GM23338 (cell line): ENCODE measurements around the gene RAP1GDS1. TPM values are rescaled to one million over a fixed set of nuclear protein-coding genes. Genes with fewer than 3 reads are reported as not detected.

ENCODE experiments used
- ATAC-seq: fragments of 200-7000 bp; cut with Tn5 transposase; 3 replicates; pipeline ENCODE4 v1.9.1; 2020
- DNase-seq: peaks from one replicate; pipeline ENCODE4 v3.0.0-alpha.2; 2015; ENCODE audit warnings: low spot score
- H2AFZ ChIP-seq: fragments of 200-600 bp; sonication (generic); 2 replicates; pipeline ENCODE4 v1.8.0; 2016; ENCODE audit warnings: antibody characterized with exemption, mild to moderate bottlenecking, moderate library complexity
- H3F3A ChIP-seq: fragments of 200-600 bp; sonication (generic); replicated peaks from 2 replicates; pipeline ENCODE4 v1.8.0; 2017; ENCODE audit warnings: antibody characterized with exemption, mixed run types, low read depth
- H3K27ac ChIP-seq: fragments of 200-600 bp; sonication (generic); 2 replicates; pipeline ENCODE4 v1.6.1; 2016; ENCODE audit warnings: low read depth
- H3K27me3 ChIP-seq: fragments of 200-600 bp; sonication (generic); 2 replicates; pipeline ENCODE4 v1.8.0; 2016; ENCODE audit warnings: mild to moderate bottlenecking, mixed run types, moderate library complexity; ENCODE audit not compliant: insufficient read depth
- H3K36me3 ChIP-seq: fragments of 200-600 bp; sonication (generic); 2 replicates; pipeline ENCODE4 v1.8.0; 2016; ENCODE audit warnings: mild to moderate bottlenecking; ENCODE audit not compliant: insufficient read depth
- H3K4me1 ChIP-seq: fragments of 200-600 bp; sonication (generic); 2 replicates; pipeline ENCODE4 v1.8.0; 2016; ENCODE audit warnings: mild to moderate bottlenecking, moderate library complexity; ENCODE audit not compliant: insufficient read depth
- H3K4me2 ChIP-seq: fragments of 200-600 bp; sonication (generic); 2 replicates; pipeline ENCODE4 v1.7.1; 2017; ENCODE audit warnings: mixed run types
- H3K4me3 ChIP-seq: fragments of 200-600 bp; sonication (generic); 2 replicates; pipeline ENCODE4 v1.6.1; 2016; ENCODE audit warnings: mixed run types
- H3K79me2 ChIP-seq: fragments of 200-600 bp; sonication (generic); replicated peaks from 2 replicates; pipeline ENCODE4 v1.8.0; 2017; ENCODE audit warnings: mild to moderate bottlenecking; ENCODE audit not compliant: insufficient read depth
- H3K9me2 ChIP-seq: fragments of 200-600 bp; sonication (generic); 2 replicates; pipeline ENCODE4 v1.8.0; 2017; ENCODE audit not compliant: insufficient read depth
- H4K20me1 ChIP-seq: fragments of 200-600 bp; sonication (generic); replicated peaks from 2 replicates; pipeline ENCODE4 v1.8.0; 2017; ENCODE audit warnings: mild to moderate bottlenecking; ENCODE audit not compliant: insufficient read depth
- H3K27ac Mint-ChIP-seq: 2 replicates; pipeline ENCODE4 v1.8.0; 2020; ENCODE audit warnings: inconsistent platforms, mild to moderate bottlenecking, moderate library complexity, mixed read lengths
- H3K27me3 Mint-ChIP-seq: 3 replicates; pipeline ENCODE4 v1.8.0; 2022; ENCODE audit warnings: low read depth, mild to moderate bottlenecking, moderate library complexity, mixed read lengths, inconsistent platforms; ENCODE audit not compliant: insufficient read depth, poor library complexity
- H3K36me3 Mint-ChIP-seq: 3 replicates; pipeline ENCODE4 v1.8.0; 2021; ENCODE audit warnings: low read depth, mild to moderate bottlenecking, inconsistent platforms, moderate library complexity, mixed read lengths
- H3K4me1 Mint-ChIP-seq: 3 replicates; pipeline ENCODE4 v1.8.0; 2020; ENCODE audit warnings: mild to moderate bottlenecking, inconsistent platforms, mixed read lengths
- H3K4me3 Mint-ChIP-seq: 3 replicates; pipeline ENCODE4 v1.8.0; 2021; ENCODE audit warnings: moderate library complexity, mild to moderate bottlenecking, inconsistent platforms, mixed read lengths
- H3K9me3 Mint-ChIP-seq: 3 replicates; pipeline ENCODE4 v1.8.0; 2020; ENCODE audit warnings: moderate library complexity, mild to moderate bottlenecking, inconsistent platforms, mixed read lengths
- CREB1 ChIP-seq: fragments of 250-450 bp; sonication (Bioruptor Pico); IDR thresholded peaks from 2 replicates; pipeline ENCODE4 v1.5.0; 2020; ENCODE audit warnings: low read depth, mild to moderate bottlenecking, moderate library complexity
- CTCF ChIP-seq, 2 experiments: fragments of 200-600 bp in 1 of 2; sonication (generic) in 1 of 2; conservative IDR thresholded peaks; 2 replicates each; pipeline versions ENCODE4 v1.5.1 to v1.6.1; 2016 to 2017; ENCODE audit warnings: antibody characterized with exemption in 2 of 2, low read depth in 2 of 2, mild to moderate bottlenecking in 2 of 2, moderate library complexity in 1 of 2
- ETS1 ChIP-seq: IDR thresholded peaks from 2 replicates; pipeline ENCODE4 v1.6.1; 2016; ENCODE audit warnings: antibody characterized with exemption
- EZH2 ChIP-seq: fragments of 200-600 bp; sonication (generic); IDR thresholded peaks from one replicate; pipeline ENCODE4 v1.8.0; 2017; ENCODE audit warnings: antibody characterized with exemption, mild to moderate bottlenecking, low read depth; ENCODE audit not compliant: unreplicated experiment
- EZH2phosphoT487 ChIP-seq: fragments of 200-600 bp; sonication (generic); IDR thresholded peaks from one replicate; pipeline ENCODE4 v1.8.1; 2018; ENCODE audit warnings: antibody characterized with exemption; ENCODE audit not compliant: unreplicated experiment
- JUNB ChIP-seq: IDR thresholded peaks from one replicate; pipeline ENCODE4 v1.6.1; 2016; ENCODE audit warnings: antibody characterized with exemption; ENCODE audit not compliant: unreplicated experiment
- NANOG ChIP-seq: IDR thresholded peaks from 2 replicates; pipeline ENCODE4 v1.6.1; 2016; ENCODE audit warnings: antibody characterized with exemption, borderline replicate concordance
- POLR2AphosphoS5 ChIP-seq: IDR thresholded peaks from 2 replicates; pipeline ENCODE4 v1.6.1; 2016; ENCODE audit warnings: antibody characterized with exemption, low read depth
- REST ChIP-seq: IDR thresholded peaks from one replicate; pipeline ENCODE4 v1.6.1; 2018; ENCODE audit warnings: antibody characterized with exemption; ENCODE audit not compliant: unreplicated experiment
- STAT1 ChIP-seq: IDR thresholded peaks from one replicate; pipeline ENCODE4 v1.6.1; 2016; ENCODE audit warnings: antibody characterized with exemption; ENCODE audit not compliant: unreplicated experiment
- ZNF114 ChIP-seq: fragments of 250-450 bp; sonication (Bioruptor Pico); IDR thresholded peaks from 2 replicates; pipeline ENCODE4 v1.5.0; 2020; ENCODE audit warnings: mild to moderate bottlenecking, moderate library complexity
- ZNF331 ChIP-seq: fragments of 250-450 bp; sonication (Bioruptor Pico); IDR thresholded peaks from 2 replicates; pipeline ENCODE4 v1.5.0; 2020; ENCODE audit warnings: low read depth, mild to moderate bottlenecking, moderate library complexity
- ZNF462 ChIP-seq: fragments of 250-450 bp; sonication (Bioruptor Pico); IDR thresholded peaks from 2 replicates; pipeline ENCODE4 v1.5.0; 2020; ENCODE audit warnings: mild to moderate bottlenecking, moderate library complexity
- polyA plus RNA-seq: library from polyadenylated mRNA; unstranded; fragments of >200 nt; fragmentation: Nextera tagmentation; extraction: Ambion mirVana; gene quantifications from 2 replicates; pipeline ENCODE4 v1.2.1, GENCODE V29; 2016
- total RNA-seq: library from RNA; depleted of rRNA; stranded (reverse); fragments of >200 nt; shearing (Covaris generic); gene quantifications from 2 replicates; pipeline ENCODE4 v1.2.3, GENCODE V29; 2014

The RAP1GDS1 gene
- total and polyA plus RNA-seq, 2 experiments from 2014 or later = 23.7 to 32.4 TPM

- no peaks in the 10 kb centered on the region; the same call in 1 of the 2 replicates for H3K9me2 ChIP-seq
- H3F3A ChIP-seq = no peaks in the 10 kb centered on the region
- no peak for DNase-seq
- no peaks in the 10 kb centered on the region for H4K20me1 ChIP-seq
- H3K4me3 ChIP-seq = no peak overlapping the region
- no peak for ATAC-seq
- no peak for TF ChIP-seq JUNB
- no peak for TF ChIP-seq ZNF331
- TF ChIP-seq NANOG = no peak
- TF ChIP-seq REST = no peak
- TF ChIP-seq ZNF114 = no peak
- TF ChIP-seq CTCF (conservative IDR thresholded peaks at IDR 0.05; ENCODE audit: low read depth in 2 of 2) = no peak
- no peak for TF ChIP-seq EZH2phosphoT487
- no peak for TF ChIP-seq POLR2AphosphoS5
- TF ChIP-seq EZH2 = no peak
- no peak for TF ChIP-seq ETS1
- TF ChIP-seq ZNF462 = no peak
- no peak for TF ChIP-seq STAT1
- TF ChIP-seq CREB1 = no peak
- no peaks in the 10 kb centered on the region for H3K79me2 ChIP-seq
- no peaks in the 10 kb centered on the region for H3K27me3 ChIP-seq
- peaks cover 17% of the 10 kb centered on the region for H3K4me1 Mint-ChIP-seq
- no peak overlapping the region for H3K27ac ChIP-seq
- no peak overlapping the region for H3K4me2 ChIP-seq
- no peak overlapping the region for H3K4me3 Mint-ChIP-seq
- H2AFZ ChIP-seq = no peak overlapping the region
- H3K36me3 ChIP-seq = no peaks in the 10 kb centered on the region
- no peak overlapping the region for H3K27ac Mint-ChIP-seq
- H3K9me3 Mint-ChIP-seq = no peaks in the 10 kb centered on the region
- peaks cover 9% of the 10 kb centered on the region; the same call in 1 of the 2 replicates for H3K4me1 ChIP-seq
- H3K36me3 Mint-ChIP-seq = no peaks in the 10 kb centered on the region
- no peaks in the 10 kb centered on the region for H3K27me3 Mint-ChIP-seq
These were observed 19.1 kb upstream of the RAP1GDS1 start for GRCh38 chr4:98242063-98242462.
